LoVo (cell line): ENCODE results near the gene SGIP1.

Source experiments
- DNase-seq: peaks from one replicate; pipeline ENCODE4 v3.0.0-alpha.2; 2016; ENCODE audit warnings: low spot score

The SGIP1 gene

GRCh38 chr1:66607458-66607857 lies 73.5 kb downstream of the SGIP1 start:
- no peak for DNase-seq

GRCh38 chr1:66613187-66613586 lies 79.2 kb downstream of the SGIP1 start:
- DNase-seq = no peak

- DNase-seq = no peak
These were observed 83.6 kb downstream of the SGIP1 start for GRCh38 chr1:66617362-66618184.

- no peak for DNase-seq
These were observed 84.4 kb downstream of the SGIP1 start for GRCh38 chr1:66618390-66618789.

GRCh38 chr1:66623812-66624211 lies 89.9 kb downstream of the SGIP1 start:
- no peak for DNase-seq

GRCh38 chr1:66624412-66625060 lies 90.6 kb downstream of the SGIP1 start:
- DNase-seq = no peak

- no peak for DNase-seq
These were observed 92.3 kb downstream of the SGIP1 start for GRCh38 chr1:66626261-66626660.

GRCh38 chr1:66628926-66629325 lies 95.0 kb downstream of the SGIP1 start:
- no peak for DNase-seq

- no peak for DNase-seq
These were observed 99.2 kb downstream of the SGIP1 start for GRCh38 chr1:66633159-66633558.

- DNase-seq = no peak
These were observed 103.2 kb downstream of the SGIP1 start for GRCh38 chr1:66637146-66637545.

- no peak for DNase-seq
These were observed 108.0 kb downstream of the SGIP1 start for GRCh38 chr1:66641891-66642473.

GRCh38 chr1:66642992-66643391 lies 109.0 kb downstream of the SGIP1 start:
- DNase-seq = no peak

GRCh38 chr1:66644331-66644730 lies 110.4 kb downstream of the SGIP1 start:
- DNase-seq = no peak

GRCh38 chr1:66648901-66649595 lies 115.1 kb downstream of the SGIP1 start:
- DNase-seq = no peak

GRCh38 chr1:66652556-66652955 lies 118.6 kb downstream of the SGIP1 start:
- DNase-seq = no peak

GRCh38 chr1:66654643-66655042 lies 120.7 kb downstream of the SGIP1 start:
- no peak for DNase-seq

- no peak for DNase-seq
These were observed 137.5 kb downstream of the SGIP1 start for GRCh38 chr1:66671455-66671854.

- DNase-seq = no peak
These were observed 142.8 kb downstream of the SGIP1 start for GRCh38 chr1:66676613-66677298.

- no peak for DNase-seq
These were observed 144.2 kb downstream of the SGIP1 start for GRCh38 chr1:66678146-66678545.

GRCh38 chr1:66679140-66679539 lies 145.2 kb downstream of the SGIP1 start:
- no peak for DNase-seq

GRCh38 chr1:66681686-66682085 lies 147.7 kb downstream of the SGIP1 start:
- DNase-seq = no peak

- DNase-seq = no peak
These were observed 148.2 kb downstream of the SGIP1 start for GRCh38 chr1:66682106-66682505.
